ENCODE data around the gene TTLL9. TPM values are rescaled to one million over a fixed set of nuclear protein-coding genes. Genes with fewer than 3 reads are reported as not detected.

Gene TTLL9
- polyA plus RNA-seq, 1 of the 3 experiments (the other 2 are of a cell fraction): 0.23 TPM

GRCh38 chr20:31977080-31977479 is 106.6 kb downstream of the TTLL9 start:
- no peaks in the 10 kb centered on the region for H3K79me2 ChIP-seq (ENCODE audit: insufficient read depth)
- no peak overlapping the region for H3K27ac ChIP-seq (ENCODE audit: low read depth in 2 of 2, low read length in 1 of 2)
- no peaks in the 10 kb centered on the region; the same call in 1 of the 2 replicates for H3K27me3 ChIP-seq (ENCODE audit: insufficient read depth)
- H3K36me3 ChIP-seq (replicated peaks in 1 of 2; ENCODE audit: control insufficient read depth in 1 of 2, insufficient read depth in 2 of 2, low read length in 1 of 2): no peaks in the 10 kb centered on the region
- DNase-seq: no peak
- no peak overlapping the region for H3K4me3 ChIP-seq (ENCODE audit: low read depth in 2 of 2, low read length in 1 of 2)
- no peaks in the 10 kb centered on the region for H3F3A ChIP-seq (replicated peaks; ENCODE audit: insufficient read depth)
- H3K4me2 ChIP-seq: no peak overlapping the region
- ChIA-PET CTCF (interaction anchor here (0.6 to 1.1 kb wide), 2 partner anchors 24 to 55 kb away, joined by 3 to 4 read pairs; no protein-coding TSS in a partner anchor), POLR2A (no interaction called here)
- 16% methylated on average over 2 of the region's 4 CpGs for WGBS (ENCODE audit: low lambda C conversion rate)
- no peak overlapping the region for H3K9ac ChIP-seq
- peaks cover 0 to 3% of the 10 kb centered on the region in 2 experiments; a peak in 1 of 4 replicates for H3K4me1 ChIP-seq (ENCODE audit: control insufficient read depth in 1 of 2, insufficient read depth in 2 of 2, low read depth in 1 of 2, low read length in 1 of 2)
- no peak overlapping the region for H2AFZ ChIP-seq (ENCODE audit: low read depth)
- no peak for TF ChIP-seq FOXM1 (IDR thresholded peaks at IDR 0.05; ENCODE audit: low read depth)
- no peak for TF ChIP-seq FOXJ3 (CRISPR knock-in tag; IDR thresholded peaks at IDR 0.05)
- no peak for TF ChIP-seq RCOR1 (IDR thresholded peaks at IDR 0.05; ENCODE audit: low read length)
- no peak for TF ChIP-seq SIN3A (IDR thresholded peaks at IDR 0.05; ENCODE audit: borderline replicate concordance, low read depth, low read length)
- TF ChIP-seq TEAD4 (IDR thresholded peaks at IDR 0.05; ENCODE audit: borderline replicate concordance, insufficient read depth): no peak
- no peak for TF ChIP-seq EZH2phosphoT487 (IDR thresholded peaks at IDR 0.05; ENCODE audit: borderline replicate concordance, low read depth)
- TF ChIP-seq RFX5 (IDR thresholded peaks at IDR 0.05; ENCODE audit: low read length): no peak
- no peak for TF ChIP-seq RAD21 (IDR thresholded peaks at IDR 0.05; ENCODE audit: low read length)
- TF ChIP-seq EP300 (IDR thresholded peaks at IDR 0.05; ENCODE audit: borderline replicate concordance in 1 of 2, low read depth in 1 of 2, low read length in 1 of 2): no peak
- no peaks in the 10 kb centered on the region for H4K20me1 ChIP-seq (ENCODE audit: insufficient read depth)
- H3K9me2 ChIP-seq: no peaks in the 10 kb centered on the region
- H3K9me3 ChIP-seq: no peaks in the 10 kb centered on the region

- no peaks in the 10 kb centered on the region; the same call in 1 of the 2 replicates for H3K27me3 ChIP-seq (ENCODE audit: insufficient read depth)
- H3K79me2 ChIP-seq (ENCODE audit: insufficient read depth): no peaks in the 10 kb centered on the region
- no peak overlapping the region for H3K4me2 ChIP-seq
- H3K9me3 ChIP-seq: no peaks in the 10 kb centered on the region
- no peak overlapping the region for H3K9ac ChIP-seq
- no peak for DNase-seq
- H3K4me1 ChIP-seq (ENCODE audit: control insufficient read depth in 1 of 2, insufficient read depth in 2 of 2, low read depth in 1 of 2, low read length in 1 of 2): no peaks in the 10 kb centered on the region; a peak in 1 of 4 replicates
- no peak overlapping the region for H3K4me3 ChIP-seq (ENCODE audit: low read depth in 2 of 2, low read length in 1 of 2)
- H3F3A ChIP-seq (replicated peaks; ENCODE audit: insufficient read depth): no peaks in the 10 kb centered on the region
- no peak overlapping the region for H2AFZ ChIP-seq (ENCODE audit: low read depth)
- 72% methylated on average over 6 of the region's 6 CpGs for WGBS (ENCODE audit: low lambda C conversion rate)
- POLR2A ChIA-PET: no interaction called here
- H3K36me3 ChIP-seq (replicated peaks in 1 of 2; ENCODE audit: control insufficient read depth in 1 of 2, insufficient read depth in 2 of 2, low read length in 1 of 2): no peaks in the 10 kb centered on the region
- no peak overlapping the region for H3K27ac ChIP-seq (ENCODE audit: low read depth in 2 of 2, low read length in 1 of 2)
- H4K20me1 ChIP-seq (ENCODE audit: insufficient read depth): no peaks in the 10 kb centered on the region
- CTCF ChIA-PET: interaction anchor here (0.7 to 1.5 kb wide), 2 partner anchors 11 to 51 kb away, joined by 3 read pairs; no protein-coding TSS in a partner anchor
- H3K9me2 ChIP-seq: no peaks in the 10 kb centered on the region
- TF ChIP-seq FOXM1 (IDR thresholded peaks at IDR 0.05; ENCODE audit: low read depth): no peak
- no peak for TF ChIP-seq NFIC (IDR thresholded peaks at IDR 0.05; ENCODE audit: borderline replicate concordance)
- no peak for TF ChIP-seq EZH2phosphoT487 (IDR thresholded peaks at IDR 0.05; ENCODE audit: borderline replicate concordance, low read depth)
- no peak for TF ChIP-seq TAF1 (IDR thresholded peaks at IDR 0.05; ENCODE audit: borderline replicate concordance, low read depth, low read length)
- no peak for TF ChIP-seq TEAD4 (IDR thresholded peaks at IDR 0.05; ENCODE audit: borderline replicate concordance, insufficient read depth)
- no peak for TF ChIP-seq MXI1 (IDR thresholded peaks at IDR 0.05; ENCODE audit: low read depth, low read length)
- TF ChIP-seq TCF12 (IDR thresholded peaks at IDR 0.05): no peak
- no peak for TF ChIP-seq REST (IDR thresholded peaks at IDR 0.05; ENCODE audit: low read depth, low read length)
- TF ChIP-seq GATA2 (CRISPR knock-in tag; IDR thresholded peaks at IDR 0.05): no peak
- TF ChIP-seq EP300 (IDR thresholded peaks at IDR 0.05; ENCODE audit: borderline replicate concordance in 1 of 2, low read depth in 1 of 2, low read length in 1 of 2): no peak
- no peak for TF ChIP-seq RXRA (IDR thresholded peaks at IDR 0.05; ENCODE audit: borderline replicate concordance, low read depth)
- no peak for TF ChIP-seq CTCF (IDR thresholded peaks at IDR 0.05)
- no peak for TF ChIP-seq GABPA (IDR thresholded peaks at IDR 0.05; ENCODE audit: low read depth)
- no peak for TF ChIP-seq IRF3 (IDR thresholded peaks at IDR 0.05; ENCODE audit: low read depth, low read length)
Observed at GRCh38 chr20:31979713-31980426, 109.4 kb downstream of the TTLL9 start.

Data from SK-N-SH (cell line).